Measurements from ENCODE around the gene CCDC192. TPM values are rescaled to one million over a fixed set of nuclear protein-coding genes. Genes with fewer than 3 reads are reported as not detected.

CCDC192 gene
- total RNA-seq, 2 donors from 2014 or later, result not detected

DNA sequence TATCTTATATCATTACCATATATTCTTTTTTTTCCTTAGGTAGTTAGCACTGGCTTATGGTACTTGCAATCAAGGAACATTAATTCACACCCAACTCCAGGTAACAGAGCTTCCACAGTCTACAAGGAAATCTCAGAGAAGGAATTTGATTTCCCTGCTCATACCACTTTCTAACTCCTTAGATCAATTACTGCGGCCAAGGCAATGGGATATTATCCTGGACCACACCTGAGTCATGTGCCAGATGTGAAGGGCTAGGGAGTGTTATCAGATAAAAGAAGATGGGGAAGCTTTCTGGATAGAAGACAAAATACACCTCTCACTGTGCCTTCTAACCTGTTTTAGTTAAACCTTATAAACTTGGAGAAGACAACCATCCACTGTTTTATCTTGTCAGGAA, 181.2 kb downstream of the CCDC192 start:
- no peak for DNase-seq (ENCODE audit: low spot score)
- Histone ChIP-seq H3K4me1 (ENCODE audit: control insufficient read depth in 1 of 2, low read depth in 2 of 2) (no peaks in the 10 kb centered on the region), H3K36me3 (no peaks in the 10 kb centered on the region), H3K4me3 (no peak overlapping the region), H3K27me3 (replicated peaks; ENCODE audit: insufficient read depth) (no peaks in the 10 kb centered on the region), H3K9me3 (no peaks in the 10 kb centered on the region), H3K27ac (no peak overlapping the region)
- TF ChIP-seq, protein P1, sequence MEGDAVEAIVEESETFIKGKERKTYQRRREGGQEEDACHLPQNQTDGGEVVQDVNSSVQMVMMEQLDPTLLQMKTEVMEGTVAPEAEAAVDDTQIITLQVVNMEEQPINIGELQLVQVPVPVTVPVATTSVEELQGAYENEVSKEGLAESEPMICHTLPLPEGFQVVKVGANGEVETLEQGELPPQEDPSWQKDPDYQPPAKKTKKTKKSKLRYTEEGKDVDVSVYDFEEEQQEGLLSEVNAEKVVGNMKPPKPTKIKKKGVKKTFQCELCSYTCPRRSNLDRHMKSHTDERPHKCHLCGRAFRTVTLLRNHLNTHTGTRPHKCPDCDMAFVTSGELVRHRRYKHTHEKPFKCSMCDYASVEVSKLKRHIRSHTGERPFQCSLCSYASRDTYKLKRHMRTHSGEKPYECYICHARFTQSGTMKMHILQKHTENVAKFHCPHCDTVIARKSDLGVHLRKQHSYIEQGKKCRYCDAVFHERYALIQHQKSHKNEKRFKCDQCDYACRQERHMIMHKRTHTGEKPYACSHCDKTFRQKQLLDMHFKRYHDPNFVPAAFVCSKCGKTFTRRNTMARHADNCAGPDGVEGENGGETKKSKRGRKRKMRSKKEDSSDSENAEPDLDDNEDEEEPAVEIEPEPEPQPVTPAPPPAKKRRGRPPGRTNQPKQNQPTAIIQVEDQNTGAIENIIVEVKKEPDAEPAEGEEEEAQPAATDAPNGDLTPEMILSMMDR (IDR thresholded peaks at IDR 0.05), result no peak
- no peak for ATAC-seq (ENCODE audit: insufficient number of reproducible peaks, low FRiP score, low read depth)

DNA sequence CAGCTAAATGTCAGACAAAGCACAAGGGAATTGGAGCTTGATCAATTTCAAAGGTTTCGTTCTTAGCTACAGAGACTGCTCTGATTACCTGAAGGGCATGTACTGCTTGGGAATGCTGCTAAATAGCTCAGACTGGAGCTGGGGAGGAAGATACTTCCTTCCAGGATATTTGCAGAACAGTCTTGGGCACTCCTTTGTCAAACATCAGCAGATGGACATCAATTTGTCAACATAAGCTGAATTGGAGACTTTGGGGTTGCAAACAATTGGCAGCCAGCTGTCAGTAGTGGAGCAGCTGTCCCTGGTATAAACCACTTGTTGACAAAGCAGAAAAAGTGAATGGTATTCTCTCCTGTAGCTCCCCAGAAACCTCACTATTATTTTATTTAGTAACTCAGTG, 182.0 kb downstream of the CCDC192 start:
- DNase-seq (ENCODE audit: low spot score) (no peak), ATAC-seq (ENCODE audit: insufficient number of reproducible peaks, low FRiP score, low read depth) (no peak)
- Histone ChIP-seq H3K4me1 (ENCODE audit: control insufficient read depth in 1 of 2, low read depth in 2 of 2) (no peaks in the 10 kb centered on the region), H3K27me3 (replicated peaks; ENCODE audit: insufficient read depth) (no peaks in the 10 kb centered on the region), H3K36me3 (no peaks in the 10 kb centered on the region), H3K27ac (no peak overlapping the region), H3K9me3 (no peaks in the 10 kb centered on the region), H3K4me3 (no peak overlapping the region)
- TF ChIP-seq, protein P1 (IDR thresholded peaks at IDR 0.05), result no peak

- no peaks in the 10 kb centered on the region for H3K4me1 ChIP-seq (ENCODE audit: control insufficient read depth in 1 of 2, low read depth in 2 of 2)
- TF ChIP-seq, protein P1 (IDR thresholded peaks at IDR 0.05), result no peak
- no peaks in the 10 kb centered on the region for H3K36me3 ChIP-seq
- no peak overlapping the region for H3K4me3 ChIP-seq
- ATAC-seq (ENCODE audit: insufficient number of reproducible peaks, low FRiP score, low read depth) (no peak), DNase-seq (ENCODE audit: low spot score) (no peak)
- no peaks in the 10 kb centered on the region for H3K9me3 ChIP-seq
- no peak overlapping the region for H3K27ac ChIP-seq
- H3K27me3 ChIP-seq (replicated peaks; ENCODE audit: insufficient read depth), result no peaks in the 10 kb centered on the region
Observed at GRCh38 chr5:127886081-127886480, 182.9 kb downstream of the CCDC192 start.

DNA sequence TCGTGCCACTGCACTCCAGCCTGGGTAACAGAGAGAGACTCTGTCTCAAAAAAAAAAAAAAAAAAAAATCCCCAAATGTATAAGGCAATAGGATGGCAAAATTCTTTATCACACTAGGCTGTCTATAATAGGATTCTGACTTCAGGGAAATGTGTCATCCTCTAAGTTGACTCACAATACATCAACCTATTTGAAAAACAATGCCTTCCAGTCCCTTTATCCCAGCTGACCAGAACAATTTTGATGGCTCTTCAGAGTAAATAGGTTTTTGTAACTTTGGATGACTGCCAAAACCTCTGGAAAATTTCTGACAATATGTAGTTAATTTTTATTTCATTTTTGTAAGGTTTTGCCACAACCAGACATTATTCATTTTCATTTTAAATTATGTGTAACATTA, 184.1 kb downstream of the CCDC192 start:
- TF ChIP-seq, protein P1 (IDR thresholded peaks at IDR 0.05), result no peak
- no peaks in the 10 kb centered on the region for H3K27me3 ChIP-seq (replicated peaks; ENCODE audit: insufficient read depth)
- ATAC-seq (ENCODE audit: insufficient number of reproducible peaks, low FRiP score, low read depth), result no peak
- DNase-seq (ENCODE audit: low spot score), result no peak
- no peak overlapping the region for H3K27ac ChIP-seq
- H3K9me3 ChIP-seq, result no peaks in the 10 kb centered on the region
- no peaks in the 10 kb centered on the region for H3K4me1 ChIP-seq (ENCODE audit: control insufficient read depth in 1 of 2, low read depth in 2 of 2)
- H3K36me3 ChIP-seq, result no peaks in the 10 kb centered on the region
- H3K4me3 ChIP-seq, result no peak overlapping the region

DNA sequence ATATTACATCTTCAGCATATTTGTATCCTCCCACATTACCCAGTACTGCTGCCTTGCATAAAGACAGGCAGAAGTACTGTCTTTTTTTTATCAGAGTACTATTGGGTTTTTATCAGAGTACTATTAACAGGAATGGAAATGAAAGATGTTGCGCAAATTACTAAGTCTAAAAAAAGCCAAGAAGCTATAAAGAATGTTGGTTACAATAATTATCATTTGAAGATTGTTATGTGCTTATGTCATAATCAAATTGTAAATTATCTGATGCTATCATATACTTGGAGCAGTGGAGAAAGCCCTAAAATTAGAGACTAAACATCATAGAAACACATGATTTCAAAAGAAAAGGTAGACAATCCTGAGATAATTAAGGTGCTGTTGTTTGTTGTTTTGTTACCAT, 188.8 kb downstream of the CCDC192 start:
- Histone ChIP-seq H3K36me3 (no peaks in the 10 kb centered on the region), H3K27me3 (replicated peaks; ENCODE audit: insufficient read depth) (no peaks in the 10 kb centered on the region), H3K27ac (no peak overlapping the region), H3K4me1 (ENCODE audit: control insufficient read depth in 1 of 2, low read depth in 2 of 2) (no peaks in the 10 kb centered on the region), H3K4me3 (no peak overlapping the region), H3K9me3 (no peaks in the 10 kb centered on the region)
- TF ChIP-seq, protein P1 (IDR thresholded peaks at IDR 0.05), result no peak
- ATAC-seq (ENCODE audit: insufficient number of reproducible peaks, low FRiP score, low read depth) (no peak), DNase-seq (ENCODE audit: low spot score) (no peak)
